Lower leg skin (tissue), 4 donors: ENCODE measurements around the gene SMNDC1. TPM values are rescaled to one million over a fixed set of nuclear protein-coding genes. Genes with fewer than 3 reads are reported as not detected.
A peak's percentile ranks its signal among the peaks of the same experiment; 100 is the strongest.

Experiments used
- DNase-seq, 2 donors: peaks; one replicate each; pipeline ENCODE4 v3.0.0-alpha.2; 2019; ENCODE audit warnings: low spot score in 2 of 2
- H3K4me3 ChIP-seq: fragments of 200-600 bp; sonication (generic); 2 replicates; pipeline ENCODE4 v1.5.1; 2017; ENCODE audit warnings: mild to moderate bottlenecking, low read depth; ENCODE audit not compliant: poor library complexity, severe bottlenecking
- POLR2A ChIP-seq, 2 donors: fragments of 450-650 bp; IDR thresholded peaks; one replicate each; pipeline ENCODE4 v1.6.1; 2016 to 2017; ENCODE audit warnings: antibody characterized with exemption in 2 of 2, mild to moderate bottlenecking in 1 of 2, moderate library complexity in 1 of 2
- WGBS, 2 donors: methylation state at CpG; one replicate each; pipeline ENCODE4 v1.1.5; 2018; 5-methylcytosine and 5-hydroxymethylcytosine counted together
- intact Hi-C: fragments of 100-400 bp; cut with DNase I; formaldehyde crosslinking; loops from one replicate; pipeline ENCODE4 v1.15.0; 2023; ENCODE audit warnings: low total_unique reads
- total RNA-seq, 4 donors: library from RNA; depleted of rRNA; stranded (reverse); fragments of >200 nt; gene quantifications; one replicate each; pipeline ENCODE4 v1.1.0, GENCODE V29; 2016
- TF ChIP-seq, protein P1 (sequence below), 3 donors: fragments of 450-650 bp; IDR thresholded peaks; one replicate each; pipeline ENCODE4 v1.5.1; 2016; ENCODE audit warnings: antibody characterized with exemption in 3 of 3, mild to moderate bottlenecking in 3 of 3, moderate library complexity in 2 of 3

Gene SMNDC1
- total RNA-seq, 4 donors from 2014 or later, result 8.0 to 20.5 (median 10.6) TPM

DNA sequence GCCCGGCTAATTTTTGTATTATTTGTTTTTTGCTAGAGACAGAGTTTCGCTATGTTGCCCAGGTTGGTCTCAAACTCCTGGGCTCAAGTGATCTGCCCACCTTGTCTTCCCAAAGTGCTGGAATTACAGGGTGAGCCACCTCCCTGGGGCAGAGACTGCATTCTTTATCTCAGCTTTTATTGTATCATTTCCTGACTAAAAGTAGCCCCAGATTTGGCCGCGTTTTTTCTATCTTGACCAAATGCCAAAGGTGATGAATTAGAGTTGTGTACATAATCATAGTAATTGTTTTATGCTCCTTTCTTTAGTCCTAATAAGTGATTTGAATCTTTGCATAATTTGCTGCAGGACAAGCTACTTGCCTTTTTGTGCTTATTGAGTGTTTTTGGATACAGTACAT lies 3.1 kb upstream of the SMNDC1 start:
- no peak overlapping the region for H3K4me3 ChIP-seq
- TF ChIP-seq, protein P1, sequence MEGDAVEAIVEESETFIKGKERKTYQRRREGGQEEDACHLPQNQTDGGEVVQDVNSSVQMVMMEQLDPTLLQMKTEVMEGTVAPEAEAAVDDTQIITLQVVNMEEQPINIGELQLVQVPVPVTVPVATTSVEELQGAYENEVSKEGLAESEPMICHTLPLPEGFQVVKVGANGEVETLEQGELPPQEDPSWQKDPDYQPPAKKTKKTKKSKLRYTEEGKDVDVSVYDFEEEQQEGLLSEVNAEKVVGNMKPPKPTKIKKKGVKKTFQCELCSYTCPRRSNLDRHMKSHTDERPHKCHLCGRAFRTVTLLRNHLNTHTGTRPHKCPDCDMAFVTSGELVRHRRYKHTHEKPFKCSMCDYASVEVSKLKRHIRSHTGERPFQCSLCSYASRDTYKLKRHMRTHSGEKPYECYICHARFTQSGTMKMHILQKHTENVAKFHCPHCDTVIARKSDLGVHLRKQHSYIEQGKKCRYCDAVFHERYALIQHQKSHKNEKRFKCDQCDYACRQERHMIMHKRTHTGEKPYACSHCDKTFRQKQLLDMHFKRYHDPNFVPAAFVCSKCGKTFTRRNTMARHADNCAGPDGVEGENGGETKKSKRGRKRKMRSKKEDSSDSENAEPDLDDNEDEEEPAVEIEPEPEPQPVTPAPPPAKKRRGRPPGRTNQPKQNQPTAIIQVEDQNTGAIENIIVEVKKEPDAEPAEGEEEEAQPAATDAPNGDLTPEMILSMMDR (IDR thresholded peaks at IDR 0.05), result no peak
- TF ChIP-seq POLR2A (IDR thresholded peaks at IDR 0.05), result no peak
- intact Hi-C loops, result no loop called here
- 51 to 54% methylated on average over 4 of the region's 4 CpGs for WGBS, 2 donors
- no peak for DNase-seq

DNA sequence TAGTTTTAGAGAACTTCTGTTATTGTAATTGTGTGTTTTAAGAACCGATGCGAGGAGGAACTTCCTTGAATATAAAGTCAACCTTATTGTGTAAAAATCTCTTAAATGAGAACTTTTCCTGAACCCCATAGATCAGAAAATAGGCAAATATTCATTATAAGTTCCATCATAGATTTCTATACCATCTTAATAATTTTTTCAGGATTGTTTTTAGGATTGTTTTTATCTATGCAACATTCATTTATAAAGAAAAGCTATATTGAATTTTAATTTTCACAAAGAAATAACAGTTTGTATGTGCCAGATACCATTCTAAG lies 1.7 kb upstream of the SMNDC1 start:
- intact Hi-C loops, result no loop called here
- no peak for DNase-seq
- no peak for TF ChIP-seq POLR2A (IDR thresholded peaks at IDR 0.05)
- TF ChIP-seq, protein P1 (IDR thresholded peaks at IDR 0.05), result no peak
- H3K4me3 ChIP-seq, result no peak overlapping the region
- 12% methylated on average over 2 of the region's 2 CpGs for WGBS, 2 donors

DNA sequence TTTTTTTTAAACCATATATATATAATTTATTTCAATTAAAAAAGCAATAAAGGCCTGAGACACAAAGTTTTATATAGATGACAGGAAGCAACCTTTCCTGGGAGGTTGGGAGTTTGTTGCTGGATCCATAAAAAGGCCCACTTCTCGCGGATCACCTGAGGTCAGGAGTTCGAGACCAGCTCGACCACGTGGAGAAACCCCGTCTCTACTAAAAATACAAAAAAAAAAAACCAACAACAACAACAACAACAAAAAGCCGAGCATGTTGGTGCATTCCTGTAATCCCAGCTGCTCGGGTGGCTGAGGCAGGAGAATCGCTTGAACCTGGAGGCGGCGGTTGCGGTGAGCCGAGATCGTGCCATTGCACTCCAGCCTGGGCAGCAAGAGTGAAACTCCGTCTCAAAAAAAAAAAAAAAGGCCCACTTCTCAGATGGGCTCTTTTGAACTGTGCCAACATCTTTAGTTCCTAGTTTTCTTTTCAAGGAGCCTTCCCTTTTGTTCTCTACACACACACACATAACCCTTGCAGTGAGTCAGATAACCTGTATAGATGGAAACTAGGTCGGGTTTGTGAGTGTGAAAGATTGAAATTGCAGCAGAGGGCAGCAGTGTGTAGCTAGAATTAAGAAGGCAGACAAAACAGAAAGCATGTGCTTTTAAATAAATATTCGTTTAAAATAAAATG lies 1.2 kb upstream of the SMNDC1 start:
- 54 to 66% methylated on average over 17 of the region's 17 CpGs for WGBS, 2 donors
- intact Hi-C loops, result no loop called here
- TF ChIP-seq POLR2A (IDR thresholded peaks at IDR 0.05), result no peak
- TF ChIP-seq, protein P1 (IDR thresholded peaks at IDR 0.05), result no peak
- DNase-seq, result peak in 1 of 2 donors; percentile 38
- H3K4me3 ChIP-seq, result no peak overlapping the region

DNA sequence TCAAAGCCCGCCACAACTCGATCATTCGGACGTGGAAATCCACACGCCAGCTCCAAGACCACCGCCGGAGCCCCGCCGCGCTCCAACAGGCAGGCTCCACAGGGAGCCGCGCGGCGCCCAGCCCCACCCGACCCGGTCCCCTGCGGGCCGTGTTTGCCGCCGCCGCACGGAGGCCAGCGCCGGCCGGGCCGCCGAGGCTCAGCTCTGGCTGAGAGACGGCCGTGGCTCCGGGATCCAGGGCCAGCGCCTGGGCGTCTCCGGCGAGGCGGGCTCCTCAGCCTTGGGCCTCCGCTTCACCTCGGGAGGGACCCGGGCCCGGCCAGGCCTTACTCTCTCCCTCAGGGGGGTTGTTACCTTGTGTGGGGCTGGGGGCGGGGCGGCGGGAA lies 333 bp downstream of the SMNDC1 start:
- TF ChIP-seq, protein P1 (IDR thresholded peaks at IDR 0.05), result no peak
- no peak for TF ChIP-seq POLR2A (IDR thresholded peaks at IDR 0.05)
- H3K4me3 ChIP-seq, result peak overlapping the region; percentile 88
- DNase-seq, result no peak
- intact Hi-C loops, result no loop called here
- WGBS, 2 donors, result 0 to 2% methylated on average over 11 to 40 of the region's 42 CpGs

DNA sequence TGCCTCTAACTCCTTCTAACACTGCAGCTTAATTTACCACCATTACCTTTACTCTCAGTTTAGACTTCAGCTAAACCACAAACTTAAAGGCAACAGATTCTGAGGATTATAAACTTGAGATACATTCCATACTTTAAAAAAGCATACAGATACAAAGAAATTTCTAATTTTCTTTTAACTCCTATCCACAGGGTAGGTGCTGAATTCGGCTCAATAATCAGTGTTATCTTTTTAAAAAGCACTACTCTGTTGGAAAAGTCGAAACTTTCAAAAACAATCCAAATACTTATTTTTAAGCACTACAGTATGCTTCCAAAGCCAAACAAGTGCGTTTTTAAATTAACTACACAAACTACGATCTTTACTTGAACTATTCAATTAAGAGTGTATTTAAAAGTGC lies 1.0 kb downstream of the SMNDC1 start:
- WGBS, 2 donors, result 5 to 9% methylated on average over 4 of the region's 4 CpGs
- intact Hi-C loops, result no loop called here
- TF ChIP-seq, protein P1 (IDR thresholded peaks at IDR 0.05), result no peak

DNA sequence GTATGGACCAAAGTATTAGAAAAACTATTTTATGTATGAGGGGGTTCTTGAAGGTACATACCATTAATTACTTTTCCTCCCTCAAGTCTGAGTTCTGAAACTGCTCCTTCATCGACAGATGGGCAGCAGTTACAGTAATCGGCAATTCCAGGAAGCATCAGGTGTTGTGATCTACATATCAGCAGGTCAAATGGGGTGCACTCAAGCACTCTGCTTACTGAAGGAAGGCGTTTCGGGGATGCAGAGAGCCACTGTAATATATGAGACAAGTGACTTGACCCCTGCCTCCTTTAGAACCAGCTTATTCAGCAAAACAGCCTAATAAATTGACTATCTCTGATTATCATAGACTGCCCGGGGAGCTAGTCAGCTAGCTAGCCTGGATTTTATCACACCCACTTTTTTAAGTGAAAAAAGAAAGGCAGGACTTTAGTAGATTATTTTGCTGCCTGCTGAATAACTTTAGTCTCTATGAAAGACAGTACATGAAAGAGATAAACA lies 4.2 kb downstream of the SMNDC1 start:
- H3K4me3 ChIP-seq, result no peak overlapping the region
- intact Hi-C loops, result no loop called here
- WGBS, 2 donors, result 75 to 78% methylated on average over 5 of the region's 5 CpGs
- TF ChIP-seq, protein P1 (IDR thresholded peaks at IDR 0.05), result no peak
- no peak for TF ChIP-seq POLR2A (IDR thresholded peaks at IDR 0.05)
- no peak for DNase-seq

More for the DNA sequence above, 1.0 kb downstream of the SMNDC1 start:
- DNase-seq, result no peak
- H3K4me3 ChIP-seq, result no peak overlapping the region
